IPS-NIHi11 (cell line): ENCODE data around the gene SRM.
"Not testable (repeated sequence)": the region's sequence is repeated elsewhere in the genome, so short reads cannot be mapped to it uniquely, and the experiment has no call there.

Experiments used
- DNase-seq: peaks from one replicate; pipeline ENCODE4 v3.0.0; 2012; ENCODE audit warnings: mixed read lengths, low spot score

The SRM gene

GRCh38 chr1:11064942-11065341, 5.1 kb upstream of the SRM start:
- DNase-seq = no peak

- DNase-seq = peak; percentile 50
Measured at GRCh38 chr1:11063937-11064537, 4.2 kb upstream of the SRM start.

GRCh38 chr1:11062965-11063401, 3.2 kb upstream of the SRM start:
- no peak for DNase-seq

- no peak for DNase-seq
Measured at GRCh38 chr1:11061652-11062365, 2.0 kb upstream of the SRM start.

- no peak for DNase-seq
Measured at GRCh38 chr1:11059155-11059967, 457 bp downstream of the SRM start.

- DNase-seq = no peak
Measured at GRCh38 chr1:11058595-11059154, 1.1 kb downstream of the SRM start.

- DNase-seq = no peak
Measured at GRCh38 chr1:11058026-11058425, 1.8 kb downstream of the SRM start.

- no peak for DNase-seq
Measured at GRCh38 chr1:11057477-11057876, 2.3 kb downstream of the SRM start.

GRCh38 chr1:11056504-11056903, 3.3 kb downstream of the SRM start:
- no peak for DNase-seq

- no peak for DNase-seq
Measured at GRCh38 chr1:11055676-11056075, 4.1 kb downstream of the SRM start.

- no peak for DNase-seq
Measured at GRCh38 chr1:11054666-11055065, 5.2 kb downstream of the SRM start.

GRCh38 chr1:11054181-11054580, 5.6 kb downstream of the SRM start:
- no peak for DNase-seq

GRCh38 chr1:11053758-11054137, 6.1 kb downstream of the SRM start:
- DNase-seq = peak; percentile 80

GRCh38 chr1:11052839-11053757, 6.7 kb downstream of the SRM start:
- no peak for DNase-seq

GRCh38 chr1:11051781-11052511, 7.9 kb downstream of the SRM start:
- no peak for DNase-seq

- DNase-seq = not testable (repeated sequence)
Measured at GRCh38 chr1:11051121-11051520, 8.7 kb downstream of the SRM start.

- DNase-seq = no peak
Measured at GRCh38 chr1:11046625-11047365, 13.0 kb downstream of the SRM start, which contains the start of gene MASP2. MASP2 (minus strand) TSS chr1:11047239; CDS start chr1:11047207, 32 bp downstream.

GRCh38 chr1:11046270-11046566, 13.6 kb downstream of the SRM start:
- no peak for DNase-seq

- DNase-seq = peak; percentile 86
Measured at GRCh38 chr1:11045428-11046269, 14.2 kb downstream of the SRM start.
